ENCODE measurements around the gene RPL28. TPM values are rescaled to one million over a fixed set of nuclear protein-coding genes. Genes with fewer than 3 reads are reported as not detected.
A peak's percentile ranks its signal among the peaks of the same experiment; 100 is the strongest.
"Not testable (repeated sequence)": the region's sequence is repeated elsewhere in the genome, so short reads cannot be mapped to it uniquely, and the experiment has no call there.

The RPL28 gene
- total RNA-seq, 4 donors from 2014 or later: 466 to 875 (median 590) TPM

GRCh38 chr19:55418185-55418584 lies 32.5 kb downstream of the RPL28 start:
- no peak overlapping the region for H3K4me3 ChIP-seq (ENCODE audit: low read depth, poor library complexity, severe bottlenecking)
- intact Hi-C loops (cut with DNase I; ENCODE audit: low total_unique reads): no loop called here
- TF ChIP-seq POLR2A (IDR thresholded peaks at IDR 0.05) (no peak), CTCF (IDR thresholded peaks at IDR 0.05) (no peak)
- WGBS, 2 donors: 13 to 14% methylated on average over 6 to 7 of the region's 7 CpGs
- peak in 1 of 2 donors; percentile 30 for DNase-seq (ENCODE audit: low spot score in 2 of 2)

- no peak overlapping the region for H3K4me3 ChIP-seq (ENCODE audit: low read depth, poor library complexity, severe bottlenecking)
- DNase-seq (ENCODE audit: low spot score in 2 of 2): no peak
- TF ChIP-seq CTCF (IDR thresholded peaks at IDR 0.05) (no peak), POLR2A (IDR thresholded peaks at IDR 0.05) (no peak)
- 52 to 55% methylated on average over 4 to 5 of the region's 5 CpGs for WGBS, 2 donors
- intact Hi-C loops (cut with DNase I; ENCODE audit: low total_unique reads): no loop called here
These were observed 33.4 kb downstream of the RPL28 start for GRCh38 chr19:55419103-55419502.

- intact Hi-C loops (cut with DNase I; ENCODE audit: low total_unique reads): no loop called here
- no peak overlapping the region for H3K4me3 ChIP-seq (ENCODE audit: low read depth, poor library complexity, severe bottlenecking)
- TF ChIP-seq POLR2A (IDR thresholded peaks at IDR 0.05) (no peak), CTCF (IDR thresholded peaks at IDR 0.05) (no peak)
- WGBS, 2 donors: 73% methylated on average over 5 of the region's 5 CpGs
- DNase-seq (ENCODE audit: low spot score in 2 of 2): no peak
These were observed 34.0 kb downstream of the RPL28 start for GRCh38 chr19:55419624-55420236.

GRCh38 chr19:55421281-55421680 lies 35.5 kb downstream of the RPL28 start:
- intact Hi-C loops (cut with DNase I; ENCODE audit: low total_unique reads); H3K4me3 ChIP-seq (ENCODE audit: low read depth, poor library complexity, severe bottlenecking); DNase-seq (ENCODE audit: low spot score in 2 of 2): not testable (repeated sequence)
- 62 to 63% methylated on average over 4 of the region's 4 CpGs for WGBS, 2 donors

GRCh38 chr19:55423225-55424005 lies 37.7 kb downstream of the RPL28 start:
- WGBS, 2 donors: 29 to 34% methylated on average over 13 of the region's 13 CpGs
- no peak for TF ChIP-seq CTCF (IDR thresholded peaks at IDR 0.05)
- no peak for DNase-seq (ENCODE audit: low spot score in 2 of 2)
- no peak overlapping the region for H3K4me3 ChIP-seq (ENCODE audit: low read depth, poor library complexity, severe bottlenecking)
- intact Hi-C loops (cut with DNase I; ENCODE audit: low total_unique reads): no loop called here

- intact Hi-C loops (cut with DNase I; ENCODE audit: low total_unique reads): no loop called here
- no peak overlapping the region for H3K4me3 ChIP-seq (ENCODE audit: low read depth, poor library complexity, severe bottlenecking)
- WGBS, 2 donors: 77% methylated on average over 3 of the region's 3 CpGs
- DNase-seq (ENCODE audit: low spot score in 2 of 2): no peak
- TF ChIP-seq POLR2A (IDR thresholded peaks at IDR 0.05) (no peak), CTCF (IDR thresholded peaks at IDR 0.05) (no peak)
These were observed 38.8 kb downstream of the RPL28 start for GRCh38 chr19:55424518-55424917.
